ENCODE results near the gene E2F2.
A peak's percentile ranks its signal among the peaks of the same experiment; 100 is the strongest.

The E2F2 gene

GRCh38 chr1:23558140-23558871 is 27.3 kb upstream of the E2F2 start:
- no peak for TF ChIP-seq CTCF (conservative IDR thresholded peaks at IDR 0.05; ENCODE audit: low read depth, low read length)
- peak overlapping the region; percentile 91 for H3K4me3 ChIP-seq (ENCODE audit: low read depth, low read length)
- DNase-seq (ENCODE audit: low read depth) = peak; percentile 47

GRCh38 chr1:23557471-23558124 is 26.6 kb upstream of the E2F2 start:
- no peak for TF ChIP-seq CTCF (conservative IDR thresholded peaks at IDR 0.05; ENCODE audit: low read depth, low read length)
- H3K4me3 ChIP-seq (ENCODE audit: low read depth, low read length) = peak overlapping the region; percentile 91
- peak; percentile 36 for DNase-seq (ENCODE audit: low read depth)

GRCh38 chr1:23556635-23557470 is 25.8 kb upstream of the E2F2 start:
- peak; percentile 73 for DNase-seq (ENCODE audit: low read depth)
- no peak for TF ChIP-seq CTCF (conservative IDR thresholded peaks at IDR 0.05; ENCODE audit: low read depth, low read length)
- H3K4me3 ChIP-seq (ENCODE audit: low read depth, low read length) = peak overlapping the region; percentile 91

GRCh38 chr1:23555986-23556634 is 25.1 kb upstream of the E2F2 start:
- peak; percentile 79 for DNase-seq (ENCODE audit: low read depth)
- no peak for TF ChIP-seq CTCF (conservative IDR thresholded peaks at IDR 0.05; ENCODE audit: low read depth, low read length)
- H3K4me3 ChIP-seq (ENCODE audit: low read depth, low read length) = peak overlapping the region; percentile 91

- peak overlapping the region; percentile 91 for H3K4me3 ChIP-seq (ENCODE audit: low read depth, low read length)
- TF ChIP-seq CTCF (conservative IDR thresholded peaks at IDR 0.05; ENCODE audit: low read depth, low read length) = no peak
- peak; percentile 61 for DNase-seq (ENCODE audit: low read depth)
Observed at GRCh38 chr1:23555270-23555985, 24.4 kb upstream of the E2F2 start.

Measured in choroid plexus epithelial cell (primary cell).